Activated naive CD8-positive, alpha-beta T cell treated with anti-CD3 and anti-CD28 coated beads, Interleukin-2, amount 10 ng/mL, durations not matched to agents 7 days and 5 days (primary cell): ENCODE data around the gene SPTLC2. TPM values are rescaled to one million over a fixed set of nuclear protein-coding genes. Genes with fewer than 3 reads are reported as not detected.
A peak's percentile ranks its signal among the peaks of the same experiment; 100 is the strongest.

Experiments used
- ATAC-seq: fragments of 150-1000 bp; cut with Tn5 transposase; one replicate; pipeline ENCODE4 v1.10.0; 2021; ENCODE audit warnings: low read depth, moderate library complexity
- POLR2A ChIA-PET: fragments of 350-600 bp; sonication (Branson Sonifier 250); formaldehyde crosslinking; loops from one replicate; lab custom pipeline; 2021; ENCODE audit warnings: antibody characterized with exemption; lab: Charles Lee
- DNase-seq: peaks from one replicate; pipeline ENCODE4 v3.0.0; 2021
- H3K27ac Mint-ChIP-seq: one replicate; pipeline ENCODE4 v1.8.0; 2022; ENCODE audit warnings: mild to moderate bottlenecking, mixed read lengths
- H3K27me3 Mint-ChIP-seq: one replicate; pipeline ENCODE4 v1.8.0; 2022; ENCODE audit warnings: mild to moderate bottlenecking, moderate library complexity, mixed read lengths
- H3K36me3 Mint-ChIP-seq: one replicate; pipeline ENCODE4 v1.8.0; 2021; ENCODE audit warnings: mild to moderate bottlenecking, mixed read lengths
- H3K4me1 Mint-ChIP-seq: one replicate; pipeline ENCODE4 v1.8.0; 2021; ENCODE audit warnings: mixed read lengths
- H3K4me3 Mint-ChIP-seq: one replicate; pipeline ENCODE4 v1.8.0; 2022; ENCODE audit warnings: mild to moderate bottlenecking, moderate library complexity, mixed read lengths
- H3K9me3 Mint-ChIP-seq: one replicate; pipeline ENCODE4 v1.8.0; 2021; ENCODE audit warnings: mixed read lengths
- total RNA-seq, 2 experiments: library from RNA; stranded (reverse); gene quantifications; one replicate each; pipeline ENCODE4 v1.2.3, GENCODE V29; 2021

Gene SPTLC2
- total RNA-seq, 2 experiments from 2014 or later: 57.1 to 60.6 TPM

DNA sequence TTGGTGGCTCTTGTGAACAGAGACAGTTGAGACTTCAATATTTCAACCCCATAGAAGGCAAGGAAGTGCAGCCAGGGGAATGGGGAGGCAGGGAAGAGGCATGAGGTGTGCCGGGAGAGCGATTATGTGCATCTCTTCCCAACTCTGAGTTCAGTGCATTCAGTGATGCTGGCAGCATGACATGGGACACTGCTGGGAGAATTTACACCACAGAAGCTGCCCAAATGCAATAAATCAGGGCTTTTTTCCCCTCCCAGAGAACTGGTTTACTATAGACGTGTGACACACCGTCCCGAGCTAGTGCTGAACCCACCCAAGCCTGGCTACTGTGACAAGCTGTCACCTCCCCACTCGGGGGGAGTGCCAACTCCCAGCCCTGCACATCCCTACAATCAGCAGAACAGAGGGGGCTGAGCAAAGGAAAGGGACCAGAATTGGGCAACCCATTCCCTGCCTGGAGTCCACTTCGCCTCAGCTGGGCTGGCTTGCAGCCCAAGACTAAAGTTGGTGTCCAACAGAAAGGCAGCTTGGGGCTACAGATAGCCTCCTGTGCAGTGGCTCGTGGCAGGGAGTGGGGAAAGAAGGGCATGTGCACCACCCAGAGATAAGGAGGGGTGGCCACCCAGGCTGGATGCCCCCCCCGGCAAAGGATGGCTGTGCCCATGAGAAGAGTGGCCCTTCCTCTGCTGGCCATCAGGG, 141.8 kb downstream of the SPTLC2 start:
- Mint-ChIP-seq H3K9me3 (no peaks in the 10 kb centered on the region), H3K27ac (no peak overlapping the region), H3K27me3 (no peaks in the 10 kb centered on the region), H3K4me1 (no peaks in the 10 kb centered on the region), H3K36me3 (peaks cover 2% of the 10 kb centered on the region), H3K4me3 (no peak overlapping the region)
- ATAC-seq (no peak), DNase-seq (no peak)
- POLR2A ChIA-PET: no interaction called here

DNA sequence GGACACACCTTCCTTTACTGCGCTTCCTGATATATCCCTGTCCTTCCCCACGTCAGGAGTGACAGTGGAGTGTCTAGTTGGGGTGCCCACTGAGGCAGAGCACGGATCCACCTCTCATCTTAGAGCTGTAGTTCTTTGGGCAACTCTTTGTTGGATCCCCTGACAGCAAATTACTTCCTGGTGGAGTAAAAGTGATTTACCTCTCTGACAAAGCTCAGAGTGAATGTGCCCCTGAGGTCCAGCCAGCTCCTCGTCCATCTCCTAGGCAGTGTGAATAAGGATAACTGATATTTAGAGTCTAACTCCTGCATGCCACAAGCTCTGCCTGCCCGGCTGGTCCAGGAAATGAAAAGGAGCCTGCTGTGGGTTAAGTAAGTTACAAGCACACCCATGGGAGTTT, 142.5 kb downstream of the SPTLC2 start:
- ATAC-seq: no peak
- no peak overlapping the region for H3K27ac Mint-ChIP-seq
- POLR2A ChIA-PET: no interaction called here

GRCh38 chr14:77470224-77470870, 146.1 kb downstream of the SPTLC2 start:
- peaks cover 16% of the 10 kb centered on the region for H3K36me3 Mint-ChIP-seq
- ATAC-seq (no peak), DNase-seq (no peak)
- POLR2A ChIA-PET: interaction anchor here (0.6 kb wide), 1 partner anchor 9 kb away, joined by 4 read pairs; no protein-coding TSS in a partner anchor
- no peaks in the 10 kb centered on the region for H3K9me3 Mint-ChIP-seq
- no peak overlapping the region for H3K4me3 Mint-ChIP-seq
- H3K4me1 Mint-ChIP-seq: no peaks in the 10 kb centered on the region
- no peaks in the 10 kb centered on the region for H3K27me3 Mint-ChIP-seq
- H3K27ac Mint-ChIP-seq: no peak overlapping the region

More for the DNA sequence above, 142.5 kb downstream of the SPTLC2 start:
- H3K9me3 Mint-ChIP-seq: no peaks in the 10 kb centered on the region
- DNase-seq: no peak
- no peaks in the 10 kb centered on the region for H3K4me1 Mint-ChIP-seq
- no peaks in the 10 kb centered on the region for H3K27me3 Mint-ChIP-seq
- H3K4me3 Mint-ChIP-seq: no peak overlapping the region
- H3K36me3 Mint-ChIP-seq: peaks cover 7% of the 10 kb centered on the region

DNA sequence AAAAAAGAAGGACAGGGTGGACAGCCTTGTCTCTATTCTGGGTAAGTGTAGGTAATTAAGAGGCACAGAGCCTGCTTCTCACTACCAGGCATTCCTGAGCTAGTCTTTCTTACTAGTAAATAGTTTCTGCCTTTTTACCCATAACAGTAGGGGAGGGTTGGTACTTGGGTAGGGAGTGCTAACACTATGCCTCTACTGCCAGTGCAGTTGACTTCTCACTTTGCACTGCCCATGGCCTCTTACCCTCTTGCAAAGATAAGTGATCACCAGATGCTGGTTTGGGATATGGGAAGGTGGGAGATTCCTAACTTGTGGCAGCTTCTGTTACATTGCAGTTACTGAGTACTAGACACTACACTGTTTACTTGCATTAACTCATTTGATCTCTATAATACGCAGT, 146.9 kb downstream of the SPTLC2 start:
- DNase-seq (no peak), ATAC-seq (no peak)
- Mint-ChIP-seq H3K9me3 (no peaks in the 10 kb centered on the region), H3K27ac (no peak overlapping the region), H3K27me3 (no peaks in the 10 kb centered on the region), H3K36me3 (peaks cover 16% of the 10 kb centered on the region), H3K4me1 (no peaks in the 10 kb centered on the region), H3K4me3 (no peak overlapping the region)
- POLR2A ChIA-PET: no interaction called here

- Mint-ChIP-seq H3K27ac (no peak overlapping the region), H3K4me3 (no peak overlapping the region), H3K4me1 (no peaks in the 10 kb centered on the region), H3K36me3 (peaks cover 16% of the 10 kb centered on the region), H3K27me3 (no peaks in the 10 kb centered on the region), H3K9me3 (no peaks in the 10 kb centered on the region)
- no peak for DNase-seq
- no peak for ATAC-seq
- POLR2A ChIA-PET: no interaction called here
These were observed 147.4 kb downstream of the SPTLC2 start for GRCh38 chr14:77469067-77469505.

- POLR2A ChIA-PET: no interaction called here
- ATAC-seq (no peak), DNase-seq (no peak)
- Mint-ChIP-seq H3K9me3 (no peaks in the 10 kb centered on the region), H3K27ac (no peak overlapping the region), H3K4me1 (no peaks in the 10 kb centered on the region), H3K27me3 (no peaks in the 10 kb centered on the region), H3K36me3 (peaks cover 23% of the 10 kb centered on the region), H3K4me3 (no peak overlapping the region)
These were observed 148.6 kb downstream of the SPTLC2 start for GRCh38 chr14:77467801-77468200.

DNA sequence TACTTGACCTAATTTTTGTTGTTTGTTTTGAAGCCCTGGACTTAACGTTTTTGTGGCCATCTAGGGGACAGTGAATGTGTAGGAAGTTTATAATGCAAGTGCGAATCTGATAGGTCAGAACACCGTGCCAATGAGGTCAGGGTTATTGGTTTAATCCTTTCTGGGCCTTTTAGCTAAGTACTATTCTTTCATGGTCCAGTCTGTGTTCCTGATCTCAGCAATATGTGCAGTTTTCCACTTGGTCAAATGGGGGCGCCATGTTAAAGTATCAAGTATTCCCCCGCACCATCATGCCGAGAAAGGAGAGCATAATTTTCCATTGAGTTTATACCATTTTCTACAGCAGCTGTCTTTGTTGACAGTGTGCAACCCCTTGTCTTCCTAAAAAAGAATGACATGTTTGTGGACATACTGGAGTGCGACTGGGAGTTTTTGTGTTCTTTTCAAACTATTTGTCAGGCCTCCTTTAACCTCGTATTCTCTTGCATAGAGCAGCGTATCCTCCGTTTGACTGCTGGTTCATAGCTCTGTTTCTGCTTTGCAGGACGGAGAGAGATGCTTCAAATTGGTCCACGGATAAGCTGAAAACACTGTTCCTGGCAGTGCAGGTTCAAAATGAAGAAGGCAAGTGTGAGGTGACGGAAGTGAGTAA, 157.2 kb downstream of the SPTLC2 start:
- Mint-ChIP-seq H3K9me3 (no peaks in the 10 kb centered on the region), H3K27me3 (no peaks in the 10 kb centered on the region), H3K4me3 (peak overlapping the region; percentile 100), H3K36me3 (peaks cover 31% of the 10 kb centered on the region), H3K4me1 (peaks cover 30% of the 10 kb centered on the region), H3K27ac (peak overlapping the region; percentile 100)
- POLR2A ChIA-PET: interaction anchor here (0.7 to 2.7 kb wide), 4 partner anchors 48 to 247 kb away, joined by 3 to 14 read pairs (median 8); partner anchors contain the start of genes GSTZ1, POMT2, SAMD15 and TMED8
- DNase-seq (peak; percentile 43), ATAC-seq (no peak)

- peak overlapping the region; percentile 100 for H3K4me3 Mint-ChIP-seq
- DNase-seq (no peak), ATAC-seq (peak; percentile 19)
- peaks cover 27% of the 10 kb centered on the region for H3K36me3 Mint-ChIP-seq
- peak overlapping the region; percentile 100 for H3K27ac Mint-ChIP-seq
- POLR2A ChIA-PET: interaction anchor here (0.7 to 2.7 kb wide), 6 partner anchors 48 to 248 kb away, joined by 3 to 14 read pairs (median 4); partner anchors contain the start of genes GSTZ1, POMT2, SAMD15 and TMED8
- H3K27me3 Mint-ChIP-seq: no peaks in the 10 kb centered on the region
- H3K9me3 Mint-ChIP-seq: no peaks in the 10 kb centered on the region
- H3K4me1 Mint-ChIP-seq: peaks cover 30% of the 10 kb centered on the region
These were observed 158.0 kb downstream of the SPTLC2 start for GRCh38 chr14:77458249-77458950.

DNA sequence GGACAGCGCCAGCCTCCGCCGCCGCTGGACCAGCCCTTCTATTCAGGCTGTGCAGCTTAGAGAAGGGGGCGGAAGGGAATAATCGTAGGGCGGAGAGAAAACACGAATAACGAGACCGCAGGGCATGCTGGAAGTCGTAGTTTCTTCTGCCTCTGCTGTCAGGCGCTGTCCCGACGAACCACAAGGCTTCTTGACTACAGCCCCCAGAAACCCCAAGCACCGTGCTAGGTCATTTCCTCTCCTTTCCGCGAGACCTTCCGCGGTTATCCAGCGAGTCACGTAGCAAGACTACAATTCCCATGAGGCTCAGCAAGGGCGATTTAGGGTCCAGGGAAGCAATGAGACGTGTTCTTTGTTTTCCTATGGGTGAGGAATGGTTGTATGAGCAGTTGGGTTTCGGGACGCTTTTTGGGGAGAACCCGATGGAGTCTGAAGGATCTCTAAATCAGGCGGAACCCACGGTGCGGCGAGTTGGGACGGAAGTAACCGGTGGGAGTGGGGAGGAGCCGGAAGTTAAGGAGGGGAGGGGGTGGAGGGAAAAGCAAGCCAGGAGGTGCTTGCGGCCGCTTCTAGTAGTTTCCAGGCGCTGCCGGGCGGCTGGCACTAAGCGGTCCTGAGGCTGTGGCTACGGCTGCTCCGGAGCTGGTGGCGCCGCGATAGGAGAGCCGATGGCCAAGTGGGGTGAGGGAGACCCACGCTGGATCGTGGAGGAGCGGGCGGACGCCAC, 158.8 kb downstream of the SPTLC2 start, which contains the start of the genes AHSA1 and VIPAS39:
AHSA1 (plus strand) TSS at position 572 of the 727 bp plus-strand sequence; CDS start at position 669, 97 bp downstream.
VIPAS39 (minus strand) TSS at position 80 of the 727 bp plus-strand sequence. CDS start 3,499 bp downstream, outside the sequence.
- Mint-ChIP-seq H3K9me3 (no peaks in the 10 kb centered on the region), H3K4me1 (peaks cover 33% of the 10 kb centered on the region), H3K27me3 (no peaks in the 10 kb centered on the region), H3K36me3 (peaks cover 26% of the 10 kb centered on the region), H3K27ac (peak within 1 kb of the TSS; percentile 100), H3K4me3 (peak within 1 kb of the TSS; percentile 100)
- peak; percentile 84 for DNase-seq
- POLR2A ChIA-PET: interaction anchor here (0.6 to 2.7 kb wide), 5 partner anchors 80 to 303 kb away, joined by 3 to 14 read pairs (median 5); partner anchors contain the start of genes GSTZ1, POMT2, SAMD15 and SNW1
- ATAC-seq: peak; percentile 92

DNA sequence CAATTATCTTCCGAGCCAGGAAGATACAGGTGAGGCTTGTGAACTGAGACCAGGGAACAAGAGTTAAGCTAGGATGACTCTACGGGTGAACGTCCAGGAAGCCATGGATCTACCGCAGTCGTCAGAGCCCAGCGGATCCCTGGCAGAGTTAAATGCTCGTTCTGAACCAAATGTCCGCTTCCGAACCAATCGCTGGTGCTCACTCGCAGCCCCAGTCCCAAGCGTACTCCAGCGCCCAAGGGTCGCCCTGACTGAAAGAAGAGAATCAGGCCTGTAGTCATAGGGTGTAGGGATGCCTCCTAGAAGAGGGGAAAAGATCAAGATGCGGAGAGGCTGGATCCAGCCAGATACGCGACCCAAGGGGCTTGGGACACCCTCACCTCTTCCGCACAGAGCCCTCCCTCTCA, 159.3 kb downstream of the SPTLC2 start:
- Mint-ChIP-seq H3K4me3 (peak overlapping the region; percentile 100), H3K27ac (peak overlapping the region; percentile 100), H3K36me3 (peaks cover 25% of the 10 kb centered on the region), H3K9me3 (no peaks in the 10 kb centered on the region), H3K27me3 (no peaks in the 10 kb centered on the region), H3K4me1 (peaks cover 33% of the 10 kb centered on the region)
- POLR2A ChIA-PET: interaction anchor here (0.6 to 2.7 kb wide), 5 partner anchors 80 to 303 kb away, joined by 3 to 14 read pairs (median 5); partner anchors contain the start of genes GSTZ1, POMT2, SAMD15 and SNW1
- DNase-seq (no peak), ATAC-seq (no peak)
